CD8-positive, alpha-beta memory T cell (primary cell): ENCODE measurements around the gene CYREN. TPM values are rescaled to one million over a fixed set of nuclear protein-coding genes. Genes with fewer than 3 reads are reported as not detected.

ENCODE experiments used
- CTCF ChIA-PET: fragments of 350-600 bp; sonication (Branson Sonifier 250); formaldehyde crosslinking; loops from one replicate; lab custom pipeline; 2021; ENCODE audit warnings: antibody characterized with exemption; lab: Charles Lee
- POLR2A ChIA-PET: fragments of 350-600 bp; sonication (Branson Sonifier 250); formaldehyde crosslinking; loops from one replicate; lab custom pipeline; 2021; ENCODE audit warnings: antibody characterized with exemption; lab: Charles Lee
- DNase-seq, 5 donors: peaks; one replicate each; pipeline versions ENCODE4 v3.0.0 to v3.0.0-alpha.2; 2020 to 2022; ENCODE audit warnings: mixed read lengths in 1 of 5
- H3K27ac ChIP-seq: one replicate; pipeline ENCODE4 v1.7.0; 2013; ENCODE audit warnings: low read depth, mild to moderate bottlenecking, low read length, moderate library complexity
- H3K27me3 ChIP-seq: 2 replicates; pipeline ENCODE4 v1.7.0; 2013; ENCODE audit warnings: low read length, mild to moderate bottlenecking; ENCODE audit not compliant: insufficient read depth, poor library complexity, severe bottlenecking
- H3K36me3 ChIP-seq: 2 replicates; pipeline ENCODE4 v1.7.0; 2013; ENCODE audit warnings: mild to moderate bottlenecking, low read length, moderate library complexity; ENCODE audit not compliant: insufficient read depth
- H3K4me1 ChIP-seq: 2 replicates; pipeline ENCODE4 v1.7.0; 2013; ENCODE audit warnings: mild to moderate bottlenecking, low read length, moderate library complexity; ENCODE audit not compliant: insufficient read depth
- H3K4me3 ChIP-seq: 2 replicates; pipeline ENCODE4 v1.7.0; 2013; ENCODE audit warnings: mild to moderate bottlenecking, low read length
- H3K9me3 ChIP-seq: 2 replicates; pipeline ENCODE4 v1.7.0; 2013; ENCODE audit warnings: mild to moderate bottlenecking, low read length
- H3K27ac Mint-ChIP-seq, 8 donors: one replicate each; pipeline ENCODE4 v1.8.0; 2020 to 2021; ENCODE audit warnings: mixed read lengths in 8 of 8, mild to moderate bottlenecking in 6 of 8, inconsistent platforms in 3 of 8, moderate library complexity in 3 of 8
- H3K27me3 Mint-ChIP-seq, 2 donors: one replicate each; pipeline ENCODE4 v1.8.0; 2020 to 2021; ENCODE audit warnings: mixed read lengths in 2 of 2, mild to moderate bottlenecking in 1 of 2, moderate library complexity in 1 of 2
- H3K36me3 Mint-ChIP-seq, 3 donors: one replicate each; pipeline ENCODE4 v1.8.0; 2020 to 2021; ENCODE audit warnings: mixed read lengths in 3 of 3, inconsistent platforms in 1 of 3, mild to moderate bottlenecking in 1 of 3
- H3K4me1 Mint-ChIP-seq, 3 donors: one replicate each; pipeline ENCODE4 v1.8.0; 2020 to 2021; ENCODE audit warnings: mixed read lengths in 3 of 3, inconsistent platforms in 1 of 3, mild to moderate bottlenecking in 1 of 3
- H3K4me3 Mint-ChIP-seq, 7 donors: one replicate each; pipeline ENCODE4 v1.8.0; 2020 to 2021; ENCODE audit warnings: mixed read lengths in 7 of 7, mild to moderate bottlenecking in 6 of 7, moderate library complexity in 4 of 7, inconsistent platforms in 2 of 7
- H3K9me3 Mint-ChIP-seq, 5 donors: one replicate each; pipeline ENCODE4 v1.8.0; 2020 to 2022; ENCODE audit warnings: mixed read lengths in 5 of 5, mild to moderate bottlenecking in 3 of 5, moderate library complexity in 2 of 5, inconsistent platforms in 1 of 5
- polyA plus RNA-seq: library from polyadenylated mRNA; unstranded; fragments of 300-500 nt; fragmentation: Illumina TruSeq; gene quantifications from one replicate; pipeline ENCODE4 v1.2.3, GENCODE V29; 2021
- total RNA-seq, 2 experiments: library from RNA; stranded (reverse); gene quantifications; one replicate each; pipeline ENCODE4 v1.2.3, GENCODE V29; 2021

The CYREN gene
- total and polyA plus RNA-seq, 3 experiments from 2014 or later: 45.4 to 79.9 (median 77.2) TPM

DNA sequence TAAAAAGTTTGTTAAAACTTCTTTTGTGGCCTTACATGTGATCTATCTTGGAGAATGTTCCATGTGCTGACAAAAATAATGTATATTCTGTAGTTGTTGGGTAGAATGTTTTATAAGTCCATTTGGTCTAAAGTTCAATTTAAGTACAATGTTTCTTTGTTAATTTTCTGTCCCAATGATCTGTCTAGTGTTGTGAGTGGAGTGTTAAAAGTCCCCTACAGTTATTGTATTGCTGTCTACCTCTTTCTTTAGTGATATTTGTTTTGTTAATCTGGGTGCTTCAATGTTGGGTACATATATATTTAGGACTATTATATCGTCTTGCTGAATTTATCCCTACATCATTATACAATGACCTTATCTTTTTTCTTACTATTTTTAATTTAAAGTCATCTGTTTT is 15.8 kb downstream of the CYREN start:
- Histone ChIP-seq H3K27ac (no peak overlapping the region), H3K4me1 (peaks cover 46% of the 10 kb centered on the region), H3K4me3 (no peak overlapping the region), H3K9me3 (peaks cover 20% of the 10 kb centered on the region), H3K36me3 (peaks cover 15% of the 10 kb centered on the region), H3K27me3 (no peaks in the 10 kb centered on the region)
- ChIA-PET POLR2A (no interaction called here), CTCF (no interaction called here)
- DNase-seq: no peak
- Mint-ChIP-seq H3K4me3 (no peak overlapping the region), H3K4me1 (peaks cover 68 to 95% (median 87%) of the 10 kb centered on the region in 3 donors), H3K9me3 (peaks cover 29 to 43% (median 39%) of the 10 kb centered on the region in 5 donors), H3K36me3 (peaks cover 42 to 72% (median 54%) of the 10 kb centered on the region in 3 donors), H3K27ac (no peak overlapping the region), H3K27me3 (no peaks in the 10 kb centered on the region)

GRCh38 chr7:135152442-135152841 is 18.1 kb downstream of the CYREN start:
- ChIA-PET POLR2A (no interaction called here), CTCF (interaction anchor here (6.1 kb wide), 1 partner anchor 166 kb away, joined by 59 read pairs; the partner anchor contains the start of gene AGBL3)
- no peak overlapping the region for H3K27ac ChIP-seq
- H3K9me3 ChIP-seq: peaks cover 20% of the 10 kb centered on the region
- peaks cover 69 to 91% (median 88%) of the 10 kb centered on the region in 3 donors for H3K4me1 Mint-ChIP-seq
- no peaks in the 10 kb centered on the region for H3K27me3 Mint-ChIP-seq
- peaks cover 34% of the 10 kb centered on the region for H3K4me1 ChIP-seq
- H3K4me3 Mint-ChIP-seq: peak overlapping the region in 3 of 7 donors; percentile 3 to 34 (median 7)
- no peaks in the 10 kb centered on the region for H3K27me3 ChIP-seq
- peaks cover 11% of the 10 kb centered on the region for H3K36me3 ChIP-seq
- H3K4me3 ChIP-seq: no peak overlapping the region
- peaks cover 42 to 80% (median 54%) of the 10 kb centered on the region in 3 donors for H3K36me3 Mint-ChIP-seq
- no peak overlapping the region for H3K27ac Mint-ChIP-seq
- H3K9me3 Mint-ChIP-seq: peaks cover 29 to 43% (median 39%) of the 10 kb centered on the region in 5 donors
- no peak for DNase-seq

DNA sequence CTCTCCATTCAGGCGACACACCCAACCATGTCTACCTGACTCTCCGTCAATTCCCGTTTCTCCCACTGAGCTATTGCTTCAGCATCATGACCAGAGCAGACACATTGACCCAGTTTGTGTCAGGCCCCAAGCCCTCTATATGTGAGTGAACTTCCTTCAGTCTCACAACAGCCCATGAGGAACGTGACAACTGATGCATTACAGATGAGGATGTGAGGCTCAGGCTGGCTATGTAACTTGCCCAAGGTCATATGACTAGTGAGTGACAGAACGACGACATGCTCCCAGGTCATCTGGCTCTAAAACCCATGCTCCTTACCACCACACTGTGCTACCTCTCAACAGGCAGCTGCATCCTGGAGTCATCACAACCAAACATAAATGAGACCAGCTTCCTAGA is 19.0 kb downstream of the CYREN start:
- Histone ChIP-seq H3K4me1 (peaks cover 37% of the 10 kb centered on the region), H3K27me3 (no peaks in the 10 kb centered on the region), H3K36me3 (peaks cover 4% of the 10 kb centered on the region), H3K27ac (no peak overlapping the region), H3K4me3 (no peak overlapping the region), H3K9me3 (peaks cover 14% of the 10 kb centered on the region)
- H3K4me3 Mint-ChIP-seq: peak overlapping the region; percentile 7 to 93 (median 63)
- ChIA-PET POLR2A (interaction anchor here (0.7 kb wide), 1 partner anchor 480 kb away, joined by 3 read pairs; no protein-coding TSS in a partner anchor), CTCF (interaction anchor here (6.1 kb wide), 1 partner anchor 165 kb away, joined by 59 read pairs; the partner anchor contains the start of gene AGBL3)
- no peak for DNase-seq
- H3K27ac Mint-ChIP-seq: peak overlapping the region in 5 of 8 donors; percentile 79 to 91 (median 83)
- H3K36me3 Mint-ChIP-seq: peaks cover 35 to 71% (median 47%) of the 10 kb centered on the region in 3 donors
- H3K9me3 Mint-ChIP-seq: peaks cover 22 to 36% (median 33%) of the 10 kb centered on the region in 5 donors
- H3K4me1 Mint-ChIP-seq: peaks cover 68 to 89% (median 87%) of the 10 kb centered on the region in 3 donors
- H3K27me3 Mint-ChIP-seq: no peaks in the 10 kb centered on the region

- Mint-ChIP-seq H3K27me3 (no peaks in the 10 kb centered on the region), H3K4me3 (peak overlapping the region; percentile 7 to 96 (median 92)), H3K4me1 (peaks cover 72 to 89% (median 87%) of the 10 kb centered on the region in 3 donors), H3K36me3 (peaks cover 31 to 67% (median 43%) of the 10 kb centered on the region in 3 donors), H3K27ac (peak overlapping the region in 5 of 8 donors; percentile 79 to 91 (median 83)), H3K9me3 (peaks cover 18 to 32% (median 29%) of the 10 kb centered on the region in 5 donors)
- DNase-seq: no peak
- Histone ChIP-seq H3K9me3 (peaks cover 12% of the 10 kb centered on the region), H3K36me3 (peaks cover 4% of the 10 kb centered on the region), H3K4me1 (peaks cover 41% of the 10 kb centered on the region), H3K4me3 (no peak overlapping the region), H3K27me3 (no peaks in the 10 kb centered on the region), H3K27ac (no peak overlapping the region)
- CTCF ChIA-PET: interaction anchor here (0.8 to 6.1 kb wide), 3 partner anchors 18 to 164 kb away, joined by 3 to 59 read pairs (median 3); partner anchors contain the start of genes AGBL3 and CYREN
- POLR2A ChIA-PET: no interaction called here
These were observed 19.4 kb downstream of the CYREN start for GRCh38 chr7:135151132-135151531.

GRCh38 chr7:135150072-135150782 is 20.3 kb downstream of the CYREN start:
- H3K9me3 Mint-ChIP-seq: peaks cover 9 to 23% (median 20%) of the 10 kb centered on the region in 5 donors
- H3K4me3 ChIP-seq: peak overlapping the region; percentile 2
- POLR2A ChIA-PET: no interaction called here

GRCh38 chr7:135147899-135148721 is 22.4 kb downstream of the CYREN start, which contains the start of gene TMEM140:
TSS of gene TMEM140 (plus strand) at chr7:135148072. CDS start at chr7:135164442, 16,370 bp downstream.
- peak within 1 kb of the TSS; percentile 94 to 98 (median 97) for H3K27ac Mint-ChIP-seq
- H3K4me3 Mint-ChIP-seq: peak within 1 kb of the TSS; percentile 89 to 96 (median 92)
- ChIA-PET CTCF (interaction anchor here (0.7 to 6.1 kb wide), 14 partner anchors 10 to 851 kb away, joined by 3 to 59 read pairs (median 4); partner anchors contain the start of genes AGBL3, BPGM, CYREN and WDR91), POLR2A (interaction anchor here (0.6 to 3.0 kb wide), 12 partner anchors 10 to 437 kb away, joined by 3 to 39 read pairs (median 4); partner anchors contain the start of genes AGBL3, CYREN and WDR91)
- Histone ChIP-seq H3K9me3 (no peaks in the 10 kb centered on the region), H3K4me3 (peak within 1 kb of the TSS; percentile 52), H3K27ac (peak within 1 kb of the TSS; percentile 80), H3K36me3 (no peaks in the 10 kb centered on the region), H3K27me3 (no peaks in the 10 kb centered on the region), H3K4me1 (peaks cover 46% of the 10 kb centered on the region)
- peaks cover 13 to 40% (median 15%) of the 10 kb centered on the region in 3 donors for H3K36me3 Mint-ChIP-seq
- DNase-seq: peak; percentile 29 to 85 (median 72)
- peaks cover 69 to 80% (median 80%) of the 10 kb centered on the region in 3 donors for H3K4me1 Mint-ChIP-seq
- H3K9me3 Mint-ChIP-seq: peaks cover 0 to 5% (median 4%) of the 10 kb centered on the region in 5 donors
- peaks cover 0 to 1% of the 10 kb centered on the region in 2 donors for H3K27me3 Mint-ChIP-seq

More at GRCh38 chr7:135150072-135150782, 20.3 kb downstream of the CYREN start:
- CTCF ChIA-PET: interaction anchor here (0.8 to 6.1 kb wide), 5 partner anchors 19 to 163 kb away, joined by 3 to 59 read pairs (median 4); partner anchors contain the start of genes AGBL3, CYREN and WDR91
- no peak for DNase-seq
- peaks cover 78 to 92% (median 91%) of the 10 kb centered on the region in 3 donors for H3K4me1 Mint-ChIP-seq
- Histone ChIP-seq H3K36me3 (peaks cover 4% of the 10 kb centered on the region), H3K27ac (no peak overlapping the region), H3K9me3 (peaks cover 3% of the 10 kb centered on the region), H3K27me3 (no peaks in the 10 kb centered on the region), H3K4me1 (peaks cover 46% of the 10 kb centered on the region)
- no peaks in the 10 kb centered on the region for H3K27me3 Mint-ChIP-seq
- H3K4me3 Mint-ChIP-seq: peak overlapping the region; percentile 89 to 96 (median 92)
- peaks cover 27 to 59% (median 34%) of the 10 kb centered on the region in 3 donors for H3K36me3 Mint-ChIP-seq
- H3K27ac Mint-ChIP-seq: peak overlapping the region; percentile 12 to 98 (median 73)

DNA sequence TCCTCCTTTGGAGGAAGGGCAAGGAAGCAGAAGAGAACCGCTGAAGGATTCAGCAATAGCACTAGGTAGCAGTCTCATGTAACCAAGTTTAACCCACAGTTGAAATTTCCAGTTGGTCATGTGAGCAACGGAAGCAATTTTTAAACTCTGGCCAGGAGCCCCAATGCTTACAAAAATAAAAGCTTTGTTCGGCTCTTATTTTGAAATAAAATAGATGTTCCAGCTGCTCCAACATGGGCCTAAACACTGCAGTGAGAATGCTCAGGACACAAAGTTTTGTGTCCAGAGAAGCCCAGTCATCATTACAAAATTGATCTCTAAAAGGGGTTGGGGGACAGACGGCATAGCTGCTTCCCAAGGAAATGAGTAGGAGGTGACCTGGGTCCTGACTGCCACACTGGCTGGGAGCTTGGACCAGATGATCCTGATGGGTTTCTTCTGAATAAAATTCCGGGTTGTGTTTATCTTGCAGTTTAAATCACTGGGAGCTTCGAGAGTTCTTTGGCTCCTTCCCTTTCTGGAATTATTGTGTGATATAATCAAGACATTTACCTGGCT is 23.1 kb downstream of the CYREN start:
- H3K36me3 Mint-ChIP-seq: peaks cover 6 to 33% (median 16%) of the 10 kb centered on the region in 3 donors
- peak overlapping the region; percentile 52 for H3K4me3 ChIP-seq
- ChIA-PET CTCF (interaction anchor here (0.7 to 6.1 kb wide), 13 partner anchors 10 to 852 kb away, joined by 3 to 59 read pairs (median 5); partner anchors contain the start of genes AGBL3, BPGM, CYREN and WDR91), POLR2A (interaction anchor here (0.6 to 3.0 kb wide), 10 partner anchors 10 to 160 kb away, joined by 3 to 39 read pairs (median 4); partner anchors contain the start of genes AGBL3, CYREN and WDR91)
- DNase-seq: peak in 1 of 5 donors; percentile 44
- H3K9me3 ChIP-seq: no peaks in the 10 kb centered on the region
- no peaks in the 10 kb centered on the region for H3K9me3 Mint-ChIP-seq
- no peaks in the 10 kb centered on the region for H3K36me3 ChIP-seq
- H3K27ac ChIP-seq: peak overlapping the region; percentile 80
- H3K4me1 Mint-ChIP-seq: peaks cover 63 to 73% (median 73%) of the 10 kb centered on the region in 3 donors
- H3K4me1 ChIP-seq: peaks cover 46% of the 10 kb centered on the region
- peak overlapping the region; percentile 94 to 98 (median 97) for H3K27ac Mint-ChIP-seq
- H3K27me3 Mint-ChIP-seq: peaks cover 0 to 1% of the 10 kb centered on the region in 2 donors
- H3K4me3 Mint-ChIP-seq: peak overlapping the region; percentile 89 to 96 (median 92)
- H3K27me3 ChIP-seq: no peaks in the 10 kb centered on the region
